ENCODE data around the gene PAM. TPM values are rescaled to one million over a fixed set of nuclear protein-coding genes. Genes with fewer than 3 reads are reported as not detected.

Gene PAM
- total RNA-seq, 1 experiment from 2014 or later, result 90.0 TPM

DNA sequence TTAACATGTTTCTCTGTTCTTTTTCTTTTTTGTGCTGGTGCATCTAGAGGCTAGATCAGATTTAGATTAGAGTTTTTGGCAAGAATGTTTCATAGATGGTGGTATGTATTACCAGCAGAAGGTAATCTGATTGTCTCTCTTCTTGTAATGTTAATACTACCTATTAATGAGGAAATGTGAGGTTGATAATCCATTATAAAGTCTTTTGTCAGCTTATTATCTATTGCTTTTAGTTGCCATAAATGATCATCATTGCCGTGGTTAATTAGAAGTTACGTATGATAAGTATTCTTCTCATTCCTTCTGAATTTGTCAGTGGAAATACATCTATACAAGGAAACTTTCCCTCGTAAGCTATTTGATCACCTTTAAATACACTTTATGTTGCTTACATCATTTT is 135.0 kb downstream of the PAM start:
- Histone ChIP-seq H3K9me2 (replicated peaks; ENCODE audit: low read length) (no peaks in the 10 kb centered on the region), H3K9me3 (ENCODE audit: low read length) (no peaks in the 10 kb centered on the region), H3K4me2 (ENCODE audit: low read length) (no peak overlapping the region), H3K4me3 (ENCODE audit: low read length) (no peak overlapping the region), H3K4me1 (ENCODE audit: insufficient read depth, low read length) (peaks cover 24% of the 10 kb centered on the region), H3K27me3 (ENCODE audit: low read length) (no peaks in the 10 kb centered on the region), H2AFZ (ENCODE audit: low read length) (no peak overlapping the region), H4K20me1 (ENCODE audit: low read length) (no peaks in the 10 kb centered on the region), H3K36me3 (ENCODE audit: low read depth, low read length) (no peaks in the 10 kb centered on the region), H3K9ac (ENCODE audit: low read length) (no peak overlapping the region), H3K27ac (ENCODE audit: low read length) (no peak overlapping the region), H3F3A (ENCODE audit: low read length, unreplicated experiment) (no peaks in the 10 kb centered on the region), H3K79me2 (ENCODE audit: low read length) (no peaks in the 10 kb centered on the region)
- intact Hi-C loops (cut with micrococcal nuclease), result no loop called here
- DNase-seq, result no peak
- POLR2A ChIA-PET (ENCODE audit: unreplicated experiment), result no interaction called here
- CTCF ChIA-PET, result interaction anchor here (1.2 kb wide), 1 partner anchor 33 kb away, joined by 3 read pairs; no protein-coding TSS in a partner anchor
- no TSS peak for BruUV-seq (replicated peaks)
- TF ChIP-seq EZH2phosphoT487 (IDR thresholded peaks at IDR 0.05; ENCODE audit: borderline replicate concordance, low read length), result no peak
- no peak for TF ChIP-seq CTCF (conservative IDR thresholded peaks at IDR 0.05; ENCODE audit: low read depth, low read length)
- TF ChIP-seq EZH2 (IDR thresholded peaks at IDR 0.05; ENCODE audit: low read length, unreplicated experiment), result no peak
- no peak for ATAC-seq

DNA sequence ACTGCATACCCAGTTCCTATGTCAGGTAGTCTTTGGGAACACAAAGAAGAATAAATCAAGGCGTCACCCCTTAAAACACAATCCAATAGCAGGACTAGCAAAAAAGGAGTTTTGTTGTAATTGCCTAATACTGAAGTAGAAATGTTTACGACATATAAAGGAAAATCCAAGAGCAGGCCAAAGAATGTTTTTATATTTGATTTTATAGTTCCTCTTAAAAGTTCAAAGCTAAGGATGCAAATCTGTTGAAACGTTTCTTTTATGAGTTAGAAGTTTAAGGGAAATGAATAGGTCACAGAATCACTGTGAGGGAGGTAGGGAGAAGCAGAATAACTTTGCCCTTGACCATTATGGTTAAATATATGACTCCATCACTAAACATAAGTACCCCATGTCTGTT is 136.1 kb downstream of the PAM start:
- CTCF ChIA-PET, result interaction anchor here (1.2 kb wide), 1 partner anchor 34 kb away, joined by 3 read pairs; no protein-coding TSS in a partner anchor
- no peak overlapping the region for H2AFZ ChIP-seq (ENCODE audit: low read length)
- no peak overlapping the region for H3K4me2 ChIP-seq (ENCODE audit: low read length)
- intact Hi-C loops (cut with micrococcal nuclease), result no loop called here
- no peak overlapping the region for H3K27ac ChIP-seq (ENCODE audit: low read length)
- peak; percentile 8; the same call in 1 of the 2 replicates for ATAC-seq
- BruUV-seq (replicated peaks), result no TSS peak
- H3K36me3 ChIP-seq (ENCODE audit: low read depth, low read length), result no peaks in the 10 kb centered on the region
- peaks cover 14% of the 10 kb centered on the region for H3K4me1 ChIP-seq (ENCODE audit: insufficient read depth, low read length)
- no peaks in the 10 kb centered on the region for H3K9me2 ChIP-seq (replicated peaks; ENCODE audit: low read length)
- no peak for TF ChIP-seq EZH2 (IDR thresholded peaks at IDR 0.05; ENCODE audit: low read length, unreplicated experiment)
- no peak for TF ChIP-seq EZH2phosphoT487 (IDR thresholded peaks at IDR 0.05; ENCODE audit: borderline replicate concordance, low read length)
- no peak for TF ChIP-seq CTCF (conservative IDR thresholded peaks at IDR 0.05; ENCODE audit: low read depth, low read length)
- DNase-seq, result no peak
- no peak overlapping the region for H3K4me3 ChIP-seq (ENCODE audit: low read length)
- POLR2A ChIA-PET (ENCODE audit: unreplicated experiment), result no interaction called here
- H3K9ac ChIP-seq (ENCODE audit: low read length), result no peak overlapping the region
- no peaks in the 10 kb centered on the region for H3F3A ChIP-seq (ENCODE audit: low read length, unreplicated experiment)
- no peaks in the 10 kb centered on the region for H4K20me1 ChIP-seq (ENCODE audit: low read length)
- H3K9me3 ChIP-seq (ENCODE audit: low read length), result no peaks in the 10 kb centered on the region
- H3K27me3 ChIP-seq (ENCODE audit: low read length), result no peaks in the 10 kb centered on the region
- no peaks in the 10 kb centered on the region for H3K79me2 ChIP-seq (ENCODE audit: low read length)

- H3K79me2 ChIP-seq (ENCODE audit: low read length), result no peaks in the 10 kb centered on the region
- no peak overlapping the region for H3K9ac ChIP-seq (ENCODE audit: low read length)
- BruUV-seq (replicated peaks), result no TSS peak
- no peak overlapping the region for H3K4me2 ChIP-seq (ENCODE audit: low read length)
- no peaks in the 10 kb centered on the region; the same call in 1 of the 2 replicates for H3K4me1 ChIP-seq (ENCODE audit: insufficient read depth, low read length)
- TF ChIP-seq CTCF (conservative IDR thresholded peaks at IDR 0.05; ENCODE audit: low read depth, low read length) (no peak), EZH2 (IDR thresholded peaks at IDR 0.05; ENCODE audit: low read length, unreplicated experiment) (no peak), EZH2phosphoT487 (IDR thresholded peaks at IDR 0.05; ENCODE audit: borderline replicate concordance, low read length) (no peak)
- no peaks in the 10 kb centered on the region for H3F3A ChIP-seq (ENCODE audit: low read length, unreplicated experiment)
- no peak overlapping the region for H3K27ac ChIP-seq (ENCODE audit: low read length)
- ChIA-PET CTCF (no interaction called here), POLR2A (ENCODE audit: unreplicated experiment) (no interaction called here)
- H3K36me3 ChIP-seq (ENCODE audit: low read depth, low read length), result no peaks in the 10 kb centered on the region
- H3K9me3 ChIP-seq (ENCODE audit: low read length), result no peaks in the 10 kb centered on the region
- no peaks in the 10 kb centered on the region for H3K9me2 ChIP-seq (replicated peaks; ENCODE audit: low read length)
- ATAC-seq, result no peak
- no peak overlapping the region for H2AFZ ChIP-seq (ENCODE audit: low read length)
- no peak for DNase-seq
- no peaks in the 10 kb centered on the region for H3K27me3 ChIP-seq (ENCODE audit: low read length)
- H4K20me1 ChIP-seq (ENCODE audit: low read length), result no peaks in the 10 kb centered on the region
- no peak overlapping the region for H3K4me3 ChIP-seq (ENCODE audit: low read length)
- intact Hi-C loops (cut with micrococcal nuclease), result no loop called here
Measured at GRCh38 chr5:102893942-102894341, 138.8 kb downstream of the PAM start.

Measured in PC-3 (cell line).